NCI-H2029 (cell line): ENCODE measurements around the gene PGM1.
"Not testable (repeated sequence)": the region's sequence is repeated elsewhere in the genome, so short reads cannot be mapped to it uniquely, and the experiment has no call there.

Experiments used
- DNase-seq: peaks from one replicate; lab custom pipeline; 2025; lab: John Stamatoyannopoulos, UW

PGM1 gene

GRCh38 chr1:63593303-63593885 is at the start of gene PGM1:
Gene PGM1, plus strand, starts transcription at chr1:63593411. Its CDS starts 78 bp downstream, at chr1:63593489.
- peak; percentile 83 for DNase-seq

GRCh38 chr1:63545780-63546179 is 47.4 kb upstream of the PGM1 start:
- DNase-seq: no peak

GRCh38 chr1:63547621-63548294 is 45.5 kb upstream of the PGM1 start:
- DNase-seq: no peak

GRCh38 chr1:63548303-63548702 is 44.9 kb upstream of the PGM1 start:
- DNase-seq: no peak

GRCh38 chr1:63548877-63549276 is 44.3 kb upstream of the PGM1 start:
- no peak for DNase-seq

GRCh38 chr1:63555480-63555879 is 37.7 kb upstream of the PGM1 start:
- DNase-seq: no peak

- no peak for DNase-seq
Observed at GRCh38 chr1:63557365-63557987, 35.7 kb upstream of the PGM1 start.

GRCh38 chr1:63559357-63559756 is 33.9 kb upstream of the PGM1 start:
- DNase-seq: no peak

- DNase-seq: no peak
Observed at GRCh38 chr1:63563745-63564144, 29.5 kb upstream of the PGM1 start.

- DNase-seq: no peak
Observed at GRCh38 chr1:63569068-63569467, 24.1 kb upstream of the PGM1 start.

- DNase-seq: no peak
Observed at GRCh38 chr1:63569640-63570316, 23.4 kb upstream of the PGM1 start.

- not testable (repeated sequence) for DNase-seq
Observed at GRCh38 chr1:63572686-63573085, 20.5 kb upstream of the PGM1 start.

- DNase-seq: not testable (repeated sequence)
Observed at GRCh38 chr1:63574203-63574796, 18.9 kb upstream of the PGM1 start.

- DNase-seq: peak; percentile 10
Observed at GRCh38 chr1:63575340-63575826, 17.8 kb upstream of the PGM1 start.

GRCh38 chr1:63586326-63586725 is 6.9 kb upstream of the PGM1 start:
- DNase-seq: not testable (repeated sequence)

GRCh38 chr1:63590166-63590560 is 3.0 kb upstream of the PGM1 start:
- no peak for DNase-seq

- DNase-seq: no peak
Observed at GRCh38 chr1:63592536-63593302, 492 bp upstream of the PGM1 start.

GRCh38 chr1:63593886-63594605 is 835 bp downstream of the PGM1 start:
- DNase-seq: peak; percentile 54

GRCh38 chr1:63595435-63595834 is 2.2 kb downstream of the PGM1 start:
- no peak for DNase-seq

- DNase-seq: no peak
Observed at GRCh38 chr1:63599799-63600198, 6.6 kb downstream of the PGM1 start.

- no peak for DNase-seq
Observed at GRCh38 chr1:63600248-63600647, 7.0 kb downstream of the PGM1 start.
